Cardiac fibroblast (primary cell): ENCODE results near the gene TNFAIP2.

Experiments used
- DNase-seq, 2 donors: peaks; one replicate each; pipeline versions ENCODE4 v3.0.0 to v3.0.0-alpha.2; 2010; ENCODE audit warnings: low read depth in 2 of 2
- H3K4me3 ChIP-seq, 2 donors: replicated peaks in 1 of 2; 1 replicate in 1 of 2; 2 replicates in 1 of 2; pipeline ENCODE4 v1.5.1; 2011; ENCODE audit warnings: low read depth in 2 of 2, low read length in 2 of 2, mild to moderate bottlenecking in 2 of 2, moderate library complexity in 1 of 2
- CTCF ChIP-seq: IDR thresholded peaks from one replicate; pipeline ENCODE4 v1.5.1; 2011; ENCODE audit warnings: low read depth, mild to moderate bottlenecking, low read length, inconsistent platforms

Gene TNFAIP2

GRCh38 chr14:103084021-103084919 is 39.0 kb upstream of the TNFAIP2 start, which contains the start of gene LBHD2:
TSS of gene LBHD2 (plus strand) at chr14:103084210. CDS start at chr14:103086013, 1,803 bp downstream.
- no peak for TF ChIP-seq CTCF
- no peak for DNase-seq
- H3K4me3 ChIP-seq = no peak within 1 kb of the TSS

GRCh38 chr14:103085106-103086091 is 37.9 kb upstream of the TNFAIP2 start:
- no peak for DNase-seq
- TF ChIP-seq CTCF = peak; percentile 22
- no peak overlapping the region for H3K4me3 ChIP-seq

GRCh38 chr14:103086771-103087342 is 36.4 kb upstream of the TNFAIP2 start:
- H3K4me3 ChIP-seq = no peak overlapping the region
- no peak for TF ChIP-seq CTCF
- DNase-seq = no peak

- H3K4me3 ChIP-seq = no peak overlapping the region
- DNase-seq = no peak
- no peak for TF ChIP-seq CTCF
These were observed 35.9 kb upstream of the TNFAIP2 start for GRCh38 chr14:103087343-103087835.

- TF ChIP-seq CTCF = no peak
- no peak overlapping the region for H3K4me3 ChIP-seq
- DNase-seq = no peak
These were observed 34.3 kb upstream of the TNFAIP2 start for GRCh38 chr14:103088921-103089320.
